K562 (cell line): ENCODE measurements around the gene ULBP2. TPM values are rescaled to one million over a fixed set of nuclear protein-coding genes. Genes with fewer than 3 reads are reported as not detected.

ENCODE experiments used
- ARID3B ChIP-seq: fragments of 250-450 bp; sonication (Bioruptor Pico); IDR thresholded peaks from 2 replicates; pipeline ENCODE4 v1.4.0; 2020; ENCODE audit warnings: borderline replicate concordance
- CTBP1 ChIP-seq: fragments of 450-650 bp; IDR thresholded peaks from 2 replicates; pipeline ENCODE4 v1.6.1; 2016; ENCODE audit warnings: borderline replicate concordance
- CXXC5 ChIP-seq: fragments of 250-450 bp; sonication (Bioruptor Pico); IDR thresholded peaks from 2 replicates; pipeline ENCODE4 v1.8.0; 2022; ENCODE audit warnings: inconsistent platforms, mild to moderate bottlenecking, moderate library complexity
- E2F6 ChIP-seq, 2 experiments: IDR thresholded peaks; 2 replicates each; pipeline ENCODE4 v1.6.1; 2011; ENCODE audit warnings: borderline replicate concordance in 1 of 2, control low read depth in 1 of 2, low read depth in 1 of 2, low read length in 1 of 2, mild to moderate bottlenecking in 1 of 2, mixed read lengths in 1 of 2, moderate library complexity in 1 of 2; ENCODE audit not compliant: insufficient read depth in 1 of 2, insufficient read length in 1 of 2, poor library complexity in 1 of 2, severe bottlenecking in 1 of 2; ENCODE audit errors: extremely low read depth in 1 of 2
- FOXK1 ChIP-seq: sonication (generic); formaldehyde crosslinking; IDR thresholded peaks from 2 replicates; pipeline ENCODE4 v1.8.0; 2022; ENCODE audit warnings: missing genetic modification reagents, mild to moderate bottlenecking, borderline replicate concordance
- LARP7 ChIP-seq: fragments of 450-650 bp; IDR thresholded peaks from 2 replicates; pipeline ENCODE4 v1.6.1; 2016
- NELFE ChIP-seq: IDR thresholded peaks from 2 replicates; pipeline ENCODE4 v1.6.1; 2011; ENCODE audit warnings: mild to moderate bottlenecking; ENCODE audit not compliant: insufficient read depth, insufficient read length
- NFYB ChIP-seq: IDR thresholded peaks from 2 replicates; pipeline ENCODE4 v1.6.1; 2011; ENCODE audit warnings: mild to moderate bottlenecking, moderate library complexity; ENCODE audit not compliant: insufficient read length; ENCODE audit errors: extremely low read depth
- NONO ChIP-seq, 2 experiments: fragments of 200-400 bp in 1 of 2; fragments of 450-650 bp in 1 of 2; formaldehyde crosslinking in 1 of 2; IDR thresholded peaks; 2 replicates each; pipeline ENCODE4 v1.6.1; 2017; ENCODE audit warnings: low read depth in 2 of 2, mild to moderate bottlenecking in 2 of 2, moderate library complexity in 2 of 2, low read length in 1 of 2
- NR0B1 ChIP-seq: fragments of 450-650 bp; IDR thresholded peaks from one replicate; pipeline ENCODE4 v1.6.1; 2018; ENCODE audit warnings: mild to moderate bottlenecking, moderate library complexity; ENCODE audit not compliant: partially characterized antibody
- RFX1 ChIP-seq: fragments of 450-650 bp; IDR thresholded peaks from 2 replicates; pipeline ENCODE4 v1.6.1; 2016; ENCODE audit warnings: mild to moderate bottlenecking, moderate library complexity
- RFX5 ChIP-seq: IDR thresholded peaks from 2 replicates; pipeline ENCODE4 v1.6.1; 2011; ENCODE audit warnings: low read depth, mild to moderate bottlenecking, improper control_type of control experiment, low read length
- TRIM28 ChIP-seq: fragments of 450-650 bp; IDR thresholded peaks from 2 replicates; pipeline ENCODE4 v1.6.1; 2017
- polyA plus RNA-seq, 8 experiments: library from polyadenylated mRNA; depleted of rRNA in 4 of 8; stranded (reverse) in 5 of 8; unstranded in 3 of 8; fragments of >200 nt; fragmentation: Nextera tagmentation in 2 of 8; fragmentation: Illumina TruSeq in 1 of 8; extraction: Ambion mirVana in 2 of 8; extraction: Trizol in 1 of 8; gene quantifications; 2 replicates each; pipeline versions ENCODE4 v1.2.1 to v1.2.3, GENCODE V29; 2011 to 2014; ENCODE audit warnings: inconsistent platforms in 1 of 8, missing spikeins in 1 of 8
- total RNA-seq, 7 experiments: library from RNA; depleted of rRNA in 6 of 7; stranded (reverse); fragments of >200 nt in 6 of 7; fragmentation: Illumina TruSeq in 2 of 7; extraction: Trizol in 2 of 7; gene quantifications; 2 replicates each; pipeline versions ENCODE4 v1.2.1 to v1.2.3, GENCODE V29; 2011 to 2021; ENCODE audit warnings: low replicate concordance in 1 of 7
- TF ChIP-seq, protein P1 (sequence below): fragments of 450-650 bp; IDR thresholded peaks from 2 replicates; pipeline ENCODE4 v1.6.1; 2016
- TF ChIP-seq, protein P2 (sequence below), 2 experiments: IDR thresholded peaks; 2 replicates each; pipeline ENCODE4 v1.6.1; 2012; ENCODE audit warnings: improper control_type of control experiment in 2 of 2, low read depth in 2 of 2, low read length in 2 of 2, borderline replicate concordance in 1 of 2

ULBP2 gene
- total and polyA plus RNA-seq, 9 of the 15 experiments (the other 6 are each of a cell fraction or from before 2014, with no cell fraction given), result 0.50 to 5.3 (median 1.2) TPM

DNA sequence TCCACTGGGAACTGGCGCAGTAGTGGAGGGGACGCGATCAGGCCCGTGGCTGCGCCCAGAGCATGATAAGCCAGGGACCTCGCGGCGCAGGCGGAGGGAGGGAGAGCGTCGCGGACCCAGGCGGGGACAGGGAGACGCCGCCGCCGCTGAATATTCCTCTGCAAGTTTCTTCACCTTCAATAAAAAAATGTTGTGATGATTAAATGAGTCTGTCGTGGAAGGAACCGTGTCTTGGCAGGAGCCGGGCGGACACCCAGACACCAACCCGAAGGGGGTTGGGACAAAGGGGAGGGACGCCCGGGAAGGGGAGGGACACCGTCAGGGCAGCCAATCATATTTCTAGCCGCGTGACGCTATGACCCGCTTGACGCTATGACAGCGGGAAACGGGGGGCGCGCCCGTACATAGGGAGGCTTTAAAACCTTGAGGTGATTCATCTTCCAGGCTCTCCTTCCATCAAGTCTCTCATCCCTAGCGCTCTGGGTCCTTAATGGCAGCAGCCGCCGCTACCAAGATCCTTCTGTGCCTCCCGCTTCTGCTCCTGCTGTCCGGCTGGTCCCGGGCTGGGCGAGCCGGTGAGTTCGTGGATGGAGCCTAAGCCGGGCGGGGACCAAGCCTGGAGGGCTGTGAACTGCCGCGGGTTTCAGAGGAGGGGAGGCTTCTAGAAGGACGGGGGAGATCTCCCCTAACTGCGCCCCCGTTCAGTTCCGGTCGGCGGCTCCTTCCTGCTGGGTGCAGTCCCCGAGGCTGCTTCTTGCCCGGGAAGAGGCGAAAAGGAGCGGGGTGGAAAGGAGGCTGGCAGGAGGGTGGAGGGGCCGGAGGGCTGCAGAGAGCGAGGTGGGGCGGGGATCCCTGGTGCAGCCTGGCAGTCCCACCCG lies at the start of gene ULBP2 (continued):
- TF ChIP-seq NFYB (peak; percentile 82), RFX5 (no peak), NONO (IDR thresholded peaks at IDR 0.05; ENCODE audit: low read depth in 2 of 2, low read length in 1 of 2) (0 out of 4 replicates have a peak, but pooled peaks of 1 of the 2 experiments have one; percentile 37), CXXC5 (peak; percentile 69), CTBP1 (peak; percentile 66; the same call in 1 of the 2 replicates), FOXK1 (CRISPR knock-in tag) (no peak), NELFE (no peak), ARID3B (0 out of 2 replicates have a peak, but pooled peaks have one; percentile 56), E2F6 (IDR thresholded peaks at IDR 0.05; ENCODE audit: borderline replicate concordance in 1 of 2, extremely low read depth in 1 of 2, insufficient read depth in 1 of 2, insufficient read length in 1 of 2, low read depth in 1 of 2, low read length in 1 of 2, poor library complexity in 1 of 2, severe bottlenecking in 1 of 2) (peak; percentile 74 to 77), TRIM28 (no peak), LARP7 (no peak), NR0B1 (no peak), RFX1 (no peak)
- TF ChIP-seq, protein P1, sequence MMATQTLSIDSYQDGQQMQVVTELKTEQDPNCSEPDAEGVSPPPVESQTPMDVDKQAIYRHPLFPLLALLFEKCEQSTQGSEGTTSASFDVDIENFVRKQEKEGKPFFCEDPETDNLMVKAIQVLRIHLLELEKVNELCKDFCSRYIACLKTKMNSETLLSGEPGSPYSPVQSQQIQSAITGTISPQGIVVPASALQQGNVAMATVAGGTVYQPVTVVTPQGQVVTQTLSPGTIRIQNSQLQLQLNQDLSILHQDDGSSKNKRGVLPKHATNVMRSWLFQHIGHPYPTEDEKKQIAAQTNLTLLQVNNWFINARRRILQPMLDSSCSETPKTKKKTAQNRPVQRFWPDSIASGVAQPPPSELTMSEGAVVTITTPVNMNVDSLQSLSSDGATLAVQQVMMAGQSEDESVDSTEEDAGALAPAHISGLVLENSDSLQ, result peak; percentile 92
- TF ChIP-seq, protein P2, sequence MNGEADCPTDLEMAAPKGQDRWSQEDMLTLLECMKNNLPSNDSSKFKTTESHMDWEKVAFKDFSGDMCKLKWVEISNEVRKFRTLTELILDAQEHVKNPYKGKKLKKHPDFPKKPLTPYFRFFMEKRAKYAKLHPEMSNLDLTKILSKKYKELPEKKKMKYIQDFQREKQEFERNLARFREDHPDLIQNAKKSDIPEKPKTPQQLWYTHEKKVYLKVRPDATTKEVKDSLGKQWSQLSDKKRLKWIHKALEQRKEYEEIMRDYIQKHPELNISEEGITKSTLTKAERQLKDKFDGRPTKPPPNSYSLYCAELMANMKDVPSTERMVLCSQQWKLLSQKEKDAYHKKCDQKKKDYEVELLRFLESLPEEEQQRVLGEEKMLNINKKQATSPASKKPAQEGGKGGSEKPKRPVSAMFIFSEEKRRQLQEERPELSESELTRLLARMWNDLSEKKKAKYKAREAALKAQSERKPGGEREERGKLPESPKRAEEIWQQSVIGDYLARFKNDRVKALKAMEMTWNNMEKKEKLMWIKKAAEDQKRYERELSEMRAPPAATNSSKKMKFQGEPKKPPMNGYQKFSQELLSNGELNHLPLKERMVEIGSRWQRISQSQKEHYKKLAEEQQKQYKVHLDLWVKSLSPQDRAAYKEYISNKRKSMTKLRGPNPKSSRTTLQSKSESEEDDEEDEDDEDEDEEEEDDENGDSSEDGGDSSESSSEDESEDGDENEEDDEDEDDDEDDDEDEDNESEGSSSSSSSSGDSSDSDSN (IDR thresholded peaks at IDR 0.05; ENCODE audit: borderline replicate concordance in 1 of 2, low read depth in 2 of 2, low read length in 2 of 2), result no peak
